K562 (cell line): ENCODE data around the gene FEM1B. TPM values are rescaled to one million over a fixed set of nuclear protein-coding genes. Genes with fewer than 3 reads are reported as not detected.
A peak's percentile ranks its signal among the peaks of the same experiment; 100 is the strongest.

Source experiments
- ATF6 ChIP-seq: sonication (generic); formaldehyde crosslinking; IDR thresholded peaks from 2 replicates; pipeline ENCODE4 v1.4.0; 2020; ENCODE audit warnings: mild to moderate bottlenecking, missing genetic modification reagents
- BRD4 ChIP-seq: fragments of 200-600 bp; sonication (generic); IDR thresholded peaks from 2 replicates; pipeline ENCODE4 v1.6.1; 2017; ENCODE audit warnings: inconsistent platforms
- CBX3 ChIP-seq, 2 experiments: IDR thresholded peaks; 1 replicate in 1 of 2; 2 replicates in 1 of 2; pipeline ENCODE4 v1.6.1; 2012; ENCODE audit warnings: inconsistent platforms in 2 of 2, low read length in 2 of 2, borderline replicate concordance in 1 of 2, control low read depth in 1 of 2
- CSDE1 ChIP-seq, 2 experiments: fragments of 450-650 bp; IDR thresholded peaks; 2 replicates each; pipeline ENCODE4 v1.6.1; 2016; ENCODE audit warnings: mild to moderate bottlenecking in 1 of 2
- E2F3 ChIP-seq: fragments of 250-450 bp; sonication (Bioruptor Pico); IDR thresholded peaks from 2 replicates; pipeline ENCODE4 v1.4.0; 2020; ENCODE audit warnings: mild to moderate bottlenecking
- ELF2 ChIP-seq: fragments of 250-450 bp; sonication (Bioruptor Pico); IDR thresholded peaks from 2 replicates; pipeline ENCODE4 v1.5.0; 2021; ENCODE audit warnings: mild to moderate bottlenecking
- FOXK1 ChIP-seq: sonication (generic); formaldehyde crosslinking; IDR thresholded peaks from 2 replicates; pipeline ENCODE4 v1.8.0; 2022; ENCODE audit warnings: missing genetic modification reagents, mild to moderate bottlenecking, borderline replicate concordance
- GTF3C2 ChIP-seq: IDR thresholded peaks from 3 replicates; pipeline ENCODE4 v1.6.1; 2011; ENCODE audit warnings: borderline replicate concordance, mild to moderate bottlenecking, moderate library complexity; ENCODE audit not compliant: insufficient read length; ENCODE audit errors: extremely low read depth
- HCFC1 ChIP-seq: IDR thresholded peaks from 2 replicates; pipeline ENCODE4 v1.6.1; 2012; ENCODE audit warnings: low read depth, low read length, improper control_type of control experiment
- MAZ ChIP-seq, 2 experiments: fragments of 450-650 bp in 1 of 2; sonication (generic) in 1 of 2; formaldehyde crosslinking; IDR thresholded peaks in 1 of 2; conservative IDR thresholded peaks in 1 of 2; 2 replicates each; pipeline versions ENCODE4 v1.4.0 to v1.5.0; 2020; ENCODE audit warnings: mild to moderate bottlenecking in 1 of 2, missing genetic modification reagents in 1 of 2
- MBD2 ChIP-seq: sonication (generic); IDR thresholded peaks from 2 replicates; pipeline ENCODE4 v1.6.1; 2016; ENCODE audit warnings: low read depth, borderline replicate concordance
- NFYB ChIP-seq: IDR thresholded peaks from 2 replicates; pipeline ENCODE4 v1.6.1; 2011; ENCODE audit warnings: mild to moderate bottlenecking, moderate library complexity; ENCODE audit not compliant: insufficient read length; ENCODE audit errors: extremely low read depth
- NRF1 ChIP-seq, 2 experiments: fragments of 450-650 bp; IDR thresholded peaks in 1 of 2; conservative IDR thresholded peaks in 1 of 2; 2 replicates each; pipeline ENCODE4 v1.6.1; 2014; ENCODE audit warnings: mild to moderate bottlenecking in 2 of 2
- POLR2AphosphoS2 ChIP-seq: IDR thresholded peaks from 2 replicates; pipeline ENCODE4 v1.6.1; 2012; ENCODE audit warnings: low read length, improper control_type of control experiment
- PRMT5 ChIP-seq: sonication (generic); formaldehyde crosslinking; IDR thresholded peaks from 2 replicates; pipeline ENCODE4 v1.5.0; 2020; ENCODE audit warnings: missing genetic modification reagents
- RBM14 ChIP-seq: fragments of 200-400 bp; formaldehyde crosslinking; IDR thresholded peaks from 2 replicates; pipeline ENCODE4 v1.6.1; 2018; ENCODE audit warnings: low read depth, mild to moderate bottlenecking, low read length, moderate library complexity, borderline replicate concordance; ENCODE audit not compliant: insufficient read depth
- SP2 ChIP-seq: IDR thresholded peaks from 2 replicates; pipeline ENCODE4 v1.6.1; 2011; ENCODE audit warnings: mild to moderate bottlenecking, low read depth, low read length, moderate library complexity; ENCODE audit not compliant: poor library complexity, severe bottlenecking; ENCODE audit errors: extremely low read depth
- TAF1 ChIP-seq: IDR thresholded peaks from 2 replicates; pipeline ENCODE4 v1.6.1; 2011; ENCODE audit warnings: mild to moderate bottlenecking, low read length, moderate library complexity; ENCODE audit not compliant: insufficient read depth, control insufficient read depth, severe bottlenecking; ENCODE audit errors: extremely low read depth
- TBP ChIP-seq: optimal IDR thresholded peaks from 2 replicates; pipeline ENCODE3; 2011; ENCODE audit warnings: low read depth, low read length, improper control_type of control experiment
- TCFL5 ChIP-seq: fragments of 250-450 bp; sonication (Bioruptor Pico); conservative IDR thresholded peaks from 2 replicates; pipeline ENCODE4 v1.6.1; 2021; ENCODE audit warnings: mild to moderate bottlenecking, moderate library complexity, matching md5 sums
- U2AF2 ChIP-seq: fragments of 200-400 bp; formaldehyde crosslinking; optimal IDR thresholded peaks from 2 replicates; pipeline ENCODE3; 2017; ENCODE audit warnings: low read depth, mild to moderate bottlenecking, low read length
- USF1 ChIP-seq: sonication (generic); formaldehyde crosslinking; IDR thresholded peaks from 2 replicates; pipeline ENCODE4 v1.9.0; 2022; ENCODE audit warnings: mild to moderate bottlenecking, missing genetic modification reagents
- ZNF224 ChIP-seq: sonication (generic); formaldehyde crosslinking; IDR thresholded peaks from 2 replicates; pipeline ENCODE4 v1.8.0; 2022; ENCODE audit warnings: mild to moderate bottlenecking, missing genetic modification reagents
- ZZZ3 ChIP-seq: fragments of 450-650 bp; IDR thresholded peaks from 2 replicates; pipeline ENCODE4 v1.6.1; 2016; ENCODE audit warnings: antibody characterized with exemption, mild to moderate bottlenecking, moderate library complexity
- polyA plus RNA-seq, 8 experiments: library from polyadenylated mRNA; depleted of rRNA in 4 of 8; stranded (reverse) in 5 of 8; unstranded in 3 of 8; fragments of >200 nt; fragmentation: Nextera tagmentation in 2 of 8; fragmentation: Illumina TruSeq in 1 of 8; extraction: Ambion mirVana in 2 of 8; extraction: Trizol in 1 of 8; gene quantifications; 2 replicates each; pipeline versions ENCODE4 v1.2.1 to v1.2.3, GENCODE V29; 2011 to 2014; ENCODE audit warnings: inconsistent platforms in 1 of 8, missing spikeins in 1 of 8
- total RNA-seq, 7 experiments: library from RNA; depleted of rRNA in 6 of 7; stranded (reverse); fragments of >200 nt in 6 of 7; fragmentation: Illumina TruSeq in 2 of 7; extraction: Trizol in 2 of 7; gene quantifications; 2 replicates each; pipeline versions ENCODE4 v1.2.1 to v1.2.3, GENCODE V29; 2011 to 2021; ENCODE audit warnings: low replicate concordance in 1 of 7

Gene FEM1B
- total and polyA plus RNA-seq, 9 of the 15 experiments (the other 6 are each of a cell fraction or from before 2014, with no cell fraction given), result 5.9 to 61.6 (median 20.1) TPM

- TF ChIP-seq USF1 (CRISPR knock-in tag), result peak; percentile 55
- no peak for TF ChIP-seq ZNF224 (CRISPR knock-in tag)
- TF ChIP-seq CSDE1 (IDR thresholded peaks at IDR 0.05), result no peak
- TF ChIP-seq NFYB, result no peak
- TF ChIP-seq FOXK1 (CRISPR knock-in tag), result no peak
- TF ChIP-seq ELF2 (CRISPR knock-in tag), result no peak
- no peak for TF ChIP-seq POLR2AphosphoS2
- 0 out of 4 replicates have a peak, but pooled peaks of 1 of the 2 experiments have one; percentile 12 for TF ChIP-seq MAZ (CRISPR knock-in tag; conservative IDR thresholded peaks at IDR 0.05 in 1 of 2, IDR thresholded peaks at IDR 0.05 in 1 of 2)
- TF ChIP-seq U2AF2, result no peak
- no peak for TF ChIP-seq PRMT5 (CRISPR knock-in tag)
- no peak for TF ChIP-seq E2F3 (CRISPR knock-in tag)
- no peak for TF ChIP-seq TAF1
- no peak for TF ChIP-seq TCFL5 (CRISPR knock-in tag)
- TF ChIP-seq ATF6 (CRISPR knock-in tag), result no peak
- no peak for TF ChIP-seq GTF3C2
- TF ChIP-seq SP2, result no peak
- TF ChIP-seq ZZZ3, result no peak; the same call in 1 of the 2 replicates
- no peak for TF ChIP-seq MBD2
- no peak for TF ChIP-seq RBM14
- no peak for TF ChIP-seq TBP
- no peak for TF ChIP-seq NRF1 (conservative IDR thresholded peaks at IDR 0.05 in 1 of 2, IDR thresholded peaks at IDR 0.05 in 1 of 2)
- no peak for TF ChIP-seq BRD4
- TF ChIP-seq CBX3 (IDR thresholded peaks at IDR 0.05; ENCODE audit: borderline replicate concordance in 1 of 2, low read length in 2 of 2), result peak in 1 of 2 experiments; percentile 84; a peak in 1 of 3 replicates
- no peak for TF ChIP-seq HCFC1
Measured at GRCh38 chr15:68284616-68285258, 7.2 kb downstream of the FEM1B start (continued).
